ENCODE data around the gene TMEM132C. TPM values are rescaled to one million over a fixed set of nuclear protein-coding genes. Genes with fewer than 3 reads are reported as not detected.

TMEM132C gene
- total RNA-seq, 1 donor from 2014 or later, result 0.29 TPM

DNA sequence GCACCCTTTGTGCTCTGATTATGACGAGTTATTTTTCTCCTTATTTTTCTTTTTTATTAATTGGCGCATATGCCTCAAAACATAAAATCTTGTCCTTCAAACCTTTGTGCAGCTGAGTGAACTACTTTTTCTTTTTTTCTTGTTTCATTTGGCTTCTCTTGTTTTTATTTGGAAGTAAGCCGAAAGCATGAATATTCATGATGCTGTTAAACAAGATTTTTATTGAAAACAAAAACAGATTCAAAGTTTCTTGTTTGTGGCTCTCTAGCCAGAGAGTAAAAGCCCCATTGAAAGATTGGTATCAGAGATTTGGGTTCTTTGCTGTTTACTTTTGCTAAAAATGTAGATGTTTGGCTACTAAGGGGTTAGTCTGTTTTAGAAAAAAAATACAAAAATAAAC is 183.8 kb downstream of the TMEM132C start:
- Mint-ChIP-seq H3K27me3 (peaks cover 5% of the 10 kb centered on the region), H3K27ac (no peak overlapping the region), H3K4me3 (ENCODE audit: low read depth) (no peak overlapping the region), H3K36me3 (ENCODE audit: insufficient read depth) (no peaks in the 10 kb centered on the region), H3K4me1 (ENCODE audit: low read depth) (peaks cover 16% of the 10 kb centered on the region), H3K9me3 (ENCODE audit: low read depth) (no peaks in the 10 kb centered on the region)
- no peak for TF ChIP-seq CTCF (IDR thresholded peaks at IDR 0.05; ENCODE audit: unreplicated experiment)
- no peak for DNase-seq (ENCODE audit: low spot score, unreplicated experiment)

- Mint-ChIP-seq H3K4me1 (ENCODE audit: low read depth) (peaks cover 12% of the 10 kb centered on the region), H3K27ac (no peak overlapping the region), H3K4me3 (ENCODE audit: low read depth) (no peak overlapping the region), H3K9me3 (ENCODE audit: low read depth) (peaks cover 3% of the 10 kb centered on the region), H3K36me3 (ENCODE audit: insufficient read depth) (no peaks in the 10 kb centered on the region), H3K27me3 (peaks cover 9% of the 10 kb centered on the region)
- DNase-seq (ENCODE audit: low spot score, unreplicated experiment), result no peak
- TF ChIP-seq CTCF (IDR thresholded peaks at IDR 0.05; ENCODE audit: unreplicated experiment), result no peak
These were observed 188.9 kb downstream of the TMEM132C start for GRCh38 chr12:128455851-128456250.

GRCh38 chr12:128456922-128457321 is 190.0 kb downstream of the TMEM132C start:
- peaks cover 6% of the 10 kb centered on the region for H3K4me1 Mint-ChIP-seq (ENCODE audit: low read depth)
- no peak overlapping the region for H3K27ac Mint-ChIP-seq
- no peak overlapping the region for H3K4me3 Mint-ChIP-seq (ENCODE audit: low read depth)
- peaks cover 9% of the 10 kb centered on the region for H3K27me3 Mint-ChIP-seq
- peaks cover 3% of the 10 kb centered on the region for H3K9me3 Mint-ChIP-seq (ENCODE audit: low read depth)
- no peaks in the 10 kb centered on the region for H3K36me3 Mint-ChIP-seq (ENCODE audit: insufficient read depth)
- TF ChIP-seq CTCF (IDR thresholded peaks at IDR 0.05; ENCODE audit: unreplicated experiment), result no peak
- no peak for DNase-seq (ENCODE audit: low spot score, unreplicated experiment)

- no peak for DNase-seq (ENCODE audit: low spot score, unreplicated experiment)
These were observed 191.5 kb downstream of the TMEM132C start for GRCh38 chr12:128458301-128458974.

DNA sequence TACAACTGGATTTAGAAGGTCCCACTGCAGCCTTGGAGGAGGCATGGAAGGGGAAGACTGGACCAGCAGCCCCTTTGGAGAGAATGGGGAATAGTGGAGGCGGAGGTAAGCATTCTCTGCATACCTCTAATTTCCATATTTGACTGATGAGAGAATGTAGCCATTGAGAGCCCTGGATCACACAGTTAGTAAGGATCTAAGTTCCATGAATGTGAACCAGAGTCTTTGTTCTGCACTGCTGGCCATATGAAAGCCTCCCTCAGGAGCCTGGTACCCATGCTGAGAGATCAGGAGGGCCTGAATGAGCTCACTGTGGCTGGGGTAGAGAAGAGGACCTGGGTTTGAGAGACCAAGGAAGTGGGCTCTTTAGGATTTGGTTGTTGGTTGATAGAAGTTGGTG is 192.1 kb downstream of the TMEM132C start:
- TF ChIP-seq CTCF (IDR thresholded peaks at IDR 0.05; ENCODE audit: unreplicated experiment), result no peak
- Mint-ChIP-seq H3K4me1 (ENCODE audit: low read depth) (peaks cover 4% of the 10 kb centered on the region), H3K27me3 (peaks cover 4% of the 10 kb centered on the region), H3K4me3 (ENCODE audit: low read depth) (no peak overlapping the region), H3K36me3 (ENCODE audit: insufficient read depth) (no peaks in the 10 kb centered on the region), H3K27ac (no peak overlapping the region), H3K9me3 (ENCODE audit: low read depth) (peaks cover 7% of the 10 kb centered on the region)
- DNase-seq (ENCODE audit: low spot score, unreplicated experiment), result no peak

More at GRCh38 chr12:128458301-128458974, 191.5 kb downstream of the TMEM132C start:
- no peak overlapping the region for H3K4me3 Mint-ChIP-seq (ENCODE audit: low read depth)
- peaks cover 4% of the 10 kb centered on the region for H3K4me1 Mint-ChIP-seq (ENCODE audit: low read depth)
- peaks cover 7% of the 10 kb centered on the region for H3K9me3 Mint-ChIP-seq (ENCODE audit: low read depth)
- H3K36me3 Mint-ChIP-seq (ENCODE audit: insufficient read depth), result no peaks in the 10 kb centered on the region
- no peak overlapping the region for H3K27ac Mint-ChIP-seq
- no peak for TF ChIP-seq CTCF (IDR thresholded peaks at IDR 0.05; ENCODE audit: unreplicated experiment)
- peaks cover 7% of the 10 kb centered on the region for H3K27me3 Mint-ChIP-seq

Measured in progenitor cell of endocrine pancreas (in vitro differentiated cells).